Testis (tissue), 3 donors: ENCODE measurements around the gene REX1BD. TPM values are rescaled to one million over a fixed set of nuclear protein-coding genes. Genes with fewer than 3 reads are reported as not detected.

ENCODE experiments used
- DNase-seq: peaks from one replicate; pipeline ENCODE4 v3.0.0-alpha.2; 2019
- H3K27ac ChIP-seq, 2 donors: fragments of 200-600 bp; sonication (generic); one replicate each; pipeline ENCODE4 v1.5.1; 2019
- H3K27me3 ChIP-seq: fragments of 200-600 bp; sonication (generic); one replicate; pipeline ENCODE4 v1.5.1; 2019
- H3K36me3 ChIP-seq: fragments of 200-600 bp; sonication (generic); one replicate; pipeline ENCODE4 v1.5.1; 2017; ENCODE audit warnings: low read depth; ENCODE audit errors: missing control alignments
- H3K4me1 ChIP-seq: fragments of 200-600 bp; sonication (generic); one replicate; pipeline ENCODE4 v1.5.1; 2019
- H3K4me3 ChIP-seq, 2 donors: fragments of 200-600 bp; sonication (generic); one replicate each; pipeline ENCODE4 v1.5.1; 2017 to 2019
- H3K9me3 ChIP-seq: fragments of 200-600 bp; sonication (generic); one replicate; pipeline ENCODE4 v1.5.1; 2017
- CTCF ChIP-seq, 3 experiments: fragments of 450-650 bp in 2 of 3; fragments of 200-600 bp in 1 of 3; sonication (generic) in 1 of 3; IDR thresholded peaks; one replicate each; pipeline ENCODE4 v1.5.1; 2016 to 2019; ENCODE audit warnings: antibody characterized with exemption in 3 of 3, mild to moderate bottlenecking in 2 of 3, moderate library complexity in 1 of 3
- POLR2A ChIP-seq: fragments of 450-650 bp; IDR thresholded peaks from one replicate; pipeline ENCODE4 v1.6.1; 2017; ENCODE audit warnings: antibody characterized with exemption, mild to moderate bottlenecking, moderate library complexity
- WGBS, 2 donors: methylation state at CpG; one replicate each; pipeline ENCODE4 v1.1.5; 2018; 5-methylcytosine and 5-hydroxymethylcytosine counted together
- intact Hi-C: fragments of 100-400 bp; cut with DNase I; formaldehyde crosslinking; loops from one replicate; pipeline ENCODE4 v1.15.1; 2023; ENCODE audit warnings: low total_unique reads
- polyA plus RNA-seq: library from polyadenylated mRNA; stranded (reverse); fragments of 350-450 nt; fragmentation: Illumina TruSeq; extraction: RNeasy Lipid Tissue Mini Kit (QIAGEN cat#74804); gene quantifications from one replicate; pipeline ENCODE4 v1.2.3, GENCODE V29; 2014; ENCODE audit warnings: low read depth, low replicate concordance; ENCODE audit not compliant: insufficient read depth
- total RNA-seq, 2 donors: library from RNA; depleted of rRNA; stranded (reverse); fragments of >200 nt; gene quantifications; one replicate each; pipeline ENCODE4 v1.2.3, GENCODE V29; 2016

REX1BD gene
- total and polyA plus RNA-seq, 3 donors from 2014 or later = 14.5 to 58.7 (median 44.3) TPM

- WGBS, 2 donors = 92 to 95% methylated on average over 8 of the region's 8 CpGs
- no peaks in the 10 kb centered on the region for H3K36me3 ChIP-seq
- no peak for TF ChIP-seq POLR2A
- TF ChIP-seq CTCF (IDR thresholded peaks at IDR 0.05) = no peak
- H3K27ac ChIP-seq = no peak overlapping the region
- H3K4me3 ChIP-seq = no peak overlapping the region
- no peak for DNase-seq
- H3K4me1 ChIP-seq = peaks cover 11% of the 10 kb centered on the region
- H3K9me3 ChIP-seq = no peaks in the 10 kb centered on the region
- no peaks in the 10 kb centered on the region for H3K27me3 ChIP-seq
- intact Hi-C loops = loop anchor here (10.0 kb wide), 1 partner anchor 122 kb away; no protein-coding TSS in a partner anchor
Observed at GRCh38 chr19:18576383-18576782, 12.2 kb upstream of the REX1BD start.

GRCh38 chr19:18577365-18577914 lies 11.2 kb upstream of the REX1BD start:
- WGBS, 2 donors = 87 to 88% methylated on average over 21 of the region's 21 CpGs
- no peak overlapping the region for H3K4me3 ChIP-seq
- no peaks in the 10 kb centered on the region for H3K9me3 ChIP-seq
- peaks cover 9% of the 10 kb centered on the region for H3K4me1 ChIP-seq
- no peak overlapping the region for H3K27ac ChIP-seq
- no peaks in the 10 kb centered on the region for H3K27me3 ChIP-seq
- intact Hi-C loops = loop anchor here (10.0 kb wide), 1 partner anchor 123 kb away; no protein-coding TSS in a partner anchor
- TF ChIP-seq CTCF (IDR thresholded peaks at IDR 0.05) (no peak), POLR2A (no peak)
- DNase-seq = no peak
- no peaks in the 10 kb centered on the region for H3K36me3 ChIP-seq

- no peaks in the 10 kb centered on the region for H3K36me3 ChIP-seq
- no peak for DNase-seq
- WGBS, 2 donors = 63 to 67% methylated on average over 5 to 7 of the region's 7 CpGs
- H3K4me3 ChIP-seq = no peak overlapping the region
- TF ChIP-seq POLR2A = no peak
- TF ChIP-seq CTCF (IDR thresholded peaks at IDR 0.05) = no peak
- H3K9me3 ChIP-seq = no peaks in the 10 kb centered on the region
- no peaks in the 10 kb centered on the region for H3K4me1 ChIP-seq
- no peak overlapping the region for H3K27ac ChIP-seq
- intact Hi-C loops = no loop called here
- H3K27me3 ChIP-seq = no peaks in the 10 kb centered on the region
Observed at GRCh38 chr19:18580311-18580710, 8.3 kb upstream of the REX1BD start.

- Histone ChIP-seq H3K4me1 (peaks cover 13% of the 10 kb centered on the region), H3K27me3 (no peaks in the 10 kb centered on the region), H3K36me3 (no peaks in the 10 kb centered on the region), H3K27ac (no peak overlapping the region), H3K9me3 (no peaks in the 10 kb centered on the region), H3K4me3 (no peak overlapping the region)
- TF ChIP-seq CTCF (IDR thresholded peaks at IDR 0.05) = no peak
- no peak for TF ChIP-seq POLR2A
- intact Hi-C loops = no loop called here
- no peak for DNase-seq
- 53 to 65% methylated on average over 2 of the region's 2 CpGs for WGBS, 2 donors
Observed at GRCh38 chr19:18586306-18586705, 2.3 kb upstream of the REX1BD start.

- H3K27me3 ChIP-seq = no peaks in the 10 kb centered on the region
- TF ChIP-seq POLR2A (no peak), CTCF (IDR thresholded peaks at IDR 0.05) (no peak)
- H3K4me1 ChIP-seq = peaks cover 13% of the 10 kb centered on the region
- H3K27ac ChIP-seq = no peak overlapping the region
- no peaks in the 10 kb centered on the region for H3K36me3 ChIP-seq
- intact Hi-C loops = no loop called here
- WGBS, 2 donors = 51 to 84% methylated on average over 11 to 12 of the region's 12 CpGs
- no peak for DNase-seq
- H3K4me3 ChIP-seq = no peak overlapping the region
- H3K9me3 ChIP-seq = no peaks in the 10 kb centered on the region
Observed at GRCh38 chr19:18587561-18587960, 1.0 kb upstream of the REX1BD start.
